WTC11 (cell line): Measurements from ENCODE around the gene SLC17A8. TPM values are rescaled to one million over a fixed set of nuclear protein-coding genes. Genes with fewer than 3 reads are reported as not detected.

Experiments
- ATAC-seq: fragments of 200-7000 bp; cut with Tn5 transposase; 2 replicates; pipeline ENCODE4 v1.10.0; 2021; ENCODE audit warnings: mild to moderate bottlenecking, moderate library complexity
- CTCF ChIA-PET: fragments of 300-600 bp; sonication (Branson Sonifier 250); formaldehyde crosslinking; loops from one replicate; lab custom pipeline; 2021; ENCODE audit warnings: antibody characterized with exemption; lab: Charles Lee
- POLR2A ChIA-PET: fragments of 350-600 bp; sonication (Branson Sonifier 250); formaldehyde crosslinking; loops from one replicate; lab custom pipeline; 2021; ENCODE audit warnings: antibody characterized with exemption; lab: Charles Lee
- DNase-seq: peaks from one replicate; pipeline ENCODE4 v3.0.0; 2021; ENCODE audit warnings: low spot score
- H3K27ac Mint-ChIP-seq: 2 replicates; pipeline ENCODE4 v1.8.0; 2021; ENCODE audit warnings: mixed read lengths
- H3K27me3 Mint-ChIP-seq: 2 replicates; pipeline ENCODE4 v1.8.0; 2021; ENCODE audit warnings: low read depth, mild to moderate bottlenecking, moderate library complexity, mixed read lengths
- H3K36me3 Mint-ChIP-seq: 2 replicates; pipeline ENCODE4 v1.8.0; 2021; ENCODE audit warnings: mixed read lengths
- H3K4me1 Mint-ChIP-seq: 2 replicates; pipeline ENCODE4 v1.8.0; 2022; ENCODE audit warnings: mixed read lengths
- H3K4me3 Mint-ChIP-seq: 2 replicates; pipeline ENCODE4 v1.8.0; 2021; ENCODE audit warnings: mild to moderate bottlenecking, moderate library complexity, mixed read lengths
- H3K9me3 Mint-ChIP-seq: 2 replicates; pipeline ENCODE4 v1.8.0; 2021; ENCODE audit warnings: mixed read lengths
- ATF1 ChIP-seq: sonication (generic); formaldehyde crosslinking; IDR thresholded peaks from 2 replicates; pipeline ENCODE4 v1.8.1; 2023; ENCODE audit warnings: mild to moderate bottlenecking, moderate library complexity, missing genetic modification reagents
- CREM ChIP-seq: sonication (generic); formaldehyde crosslinking; IDR thresholded peaks from 2 replicates; pipeline ENCODE4 v1.8.1; 2022; ENCODE audit warnings: mild to moderate bottlenecking, missing genetic modification reagents, moderate library complexity
- JAZF1 ChIP-seq: fragments of 250-450 bp; sonication (Bioruptor Pico); IDR thresholded peaks from 2 replicates; pipeline ENCODE4 v1.9.0; 2021; ENCODE audit warnings: moderate library complexity, mild to moderate bottlenecking, inconsistent platforms
- JUN ChIP-seq: sonication (generic); formaldehyde crosslinking; IDR thresholded peaks from 2 replicates; pipeline ENCODE4 v1.8.0; 2023; ENCODE audit warnings: mild to moderate bottlenecking, missing genetic modification reagents
- OVOL2 ChIP-seq: fragments of 250-450 bp; sonication (Bioruptor Pico); IDR thresholded peaks from 2 replicates; pipeline ENCODE4 v1.9.0; 2021; ENCODE audit warnings: mild to moderate bottlenecking, borderline replicate concordance
- SMAD4 ChIP-seq: sonication (generic); formaldehyde crosslinking; IDR thresholded peaks from 2 replicates; pipeline ENCODE4 v1.8.0; 2022; ENCODE audit warnings: mild to moderate bottlenecking, missing genetic modification reagents
- TCF7 ChIP-seq: sonication (generic); formaldehyde crosslinking; IDR thresholded peaks from 2 replicates; pipeline ENCODE4 v1.8.0; 2022; ENCODE audit warnings: mild to moderate bottlenecking, low read depth, missing genetic modification reagents, moderate library complexity
- TEAD4 ChIP-seq: sonication (generic); formaldehyde crosslinking; IDR thresholded peaks from 2 replicates; pipeline ENCODE4 v1.8.0; 2022; ENCODE audit warnings: mild to moderate bottlenecking, missing genetic modification reagents
- TP53 ChIP-seq: sonication (generic); formaldehyde crosslinking; IDR thresholded peaks from 2 replicates; pipeline ENCODE4 v1.8.1; 2023; ENCODE audit warnings: mild to moderate bottlenecking, missing genetic modification reagents
- ZNF219 ChIP-seq: sonication (generic); formaldehyde crosslinking; IDR thresholded peaks from 2 replicates; pipeline ENCODE4 v1.8.0; 2023; ENCODE audit warnings: missing genetic modification reagents, mild to moderate bottlenecking, borderline replicate concordance
- ZNF423 ChIP-seq: fragments of 250-450 bp; sonication (Bioruptor Pico); IDR thresholded peaks from 2 replicates; pipeline ENCODE4 v2.1.2; 2022; ENCODE audit warnings: mild to moderate bottlenecking, moderate library complexity
- total RNA-seq: library from RNA; stranded (reverse); gene quantifications from 3 replicates; pipeline ENCODE4 v1.2.3, GENCODE V29; 2021
- TF ChIP-seq, protein P1 (sequence below): sonication (generic); formaldehyde crosslinking; IDR thresholded peaks from 2 replicates; pipeline ENCODE4 v1.8.1; 2022; ENCODE audit warnings: mild to moderate bottlenecking, missing genetic modification reagents, moderate library complexity, borderline replicate concordance
- TF ChIP-seq, protein P2 (sequence below): fragments of 250-450 bp; sonication (Bioruptor Pico); IDR thresholded peaks from 2 replicates; pipeline ENCODE4 v1.9.0; 2021; ENCODE audit warnings: mild to moderate bottlenecking, borderline replicate concordance
- TF ChIP-seq, protein P3 (sequence below): sonication (generic); formaldehyde crosslinking; IDR thresholded peaks from 2 replicates; pipeline ENCODE4 v1.8.0; 2022; ENCODE audit warnings: mild to moderate bottlenecking, missing genetic modification reagents
- TF ChIP-seq, protein P4 (sequence below): sonication (generic); formaldehyde crosslinking; IDR thresholded peaks from 2 replicates; pipeline ENCODE4 v1.8.1; 2023; ENCODE audit warnings: mild to moderate bottlenecking, moderate library complexity, missing genetic modification reagents
- TF ChIP-seq, protein P5 (sequence below): sonication (generic); formaldehyde crosslinking; IDR thresholded peaks from 2 replicates; pipeline ENCODE4 v1.8.1; 2023; ENCODE audit warnings: mild to moderate bottlenecking, missing genetic modification reagents, borderline replicate concordance
- TF ChIP-seq, protein P6 (sequence below): sonication (generic); formaldehyde crosslinking; IDR thresholded peaks from 2 replicates; pipeline ENCODE4 v1.8.1; 2023; ENCODE audit warnings: mild to moderate bottlenecking, missing genetic modification reagents

SLC17A8 gene
- total RNA-seq, 1 experiment from 2014 or later = 0.26 TPM

DNA sequence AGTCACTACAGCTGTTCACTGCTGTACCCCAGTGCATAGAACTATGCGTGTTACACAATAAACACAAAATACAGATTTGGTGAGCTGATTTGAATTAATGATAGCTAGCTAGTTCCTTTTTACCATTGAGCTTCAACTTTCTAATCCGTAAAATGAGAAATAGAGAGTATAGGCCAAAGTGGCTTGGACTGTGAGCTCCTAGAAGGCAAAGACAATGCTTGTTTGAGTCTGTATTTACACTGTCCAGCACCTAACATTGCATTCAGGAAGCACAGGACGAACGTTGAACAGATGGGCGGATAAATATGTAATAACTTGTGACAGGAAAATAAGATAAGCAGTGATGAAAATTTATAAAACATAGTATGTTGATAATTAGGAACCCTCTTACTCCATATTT, 31.5 kb downstream of the SLC17A8 start:
- H3K27me3 Mint-ChIP-seq = no peaks in the 10 kb centered on the region
- H3K4me1 Mint-ChIP-seq = peaks cover 1% of the 10 kb centered on the region
- TF ChIP-seq, protein P1, sequence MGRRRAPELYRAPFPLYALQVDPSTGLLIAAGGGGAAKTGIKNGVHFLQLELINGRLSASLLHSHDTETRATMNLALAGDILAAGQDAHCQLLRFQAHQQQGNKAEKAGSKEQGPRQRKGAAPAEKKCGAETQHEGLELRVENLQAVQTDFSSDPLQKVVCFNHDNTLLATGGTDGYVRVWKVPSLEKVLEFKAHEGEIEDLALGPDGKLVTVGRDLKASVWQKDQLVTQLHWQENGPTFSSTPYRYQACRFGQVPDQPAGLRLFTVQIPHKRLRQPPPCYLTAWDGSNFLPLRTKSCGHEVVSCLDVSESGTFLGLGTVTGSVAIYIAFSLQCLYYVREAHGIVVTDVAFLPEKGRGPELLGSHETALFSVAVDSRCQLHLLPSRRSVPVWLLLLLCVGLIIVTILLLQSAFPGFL (CRISPR knock-in tag) = no peak
- TF ChIP-seq, protein P2, sequence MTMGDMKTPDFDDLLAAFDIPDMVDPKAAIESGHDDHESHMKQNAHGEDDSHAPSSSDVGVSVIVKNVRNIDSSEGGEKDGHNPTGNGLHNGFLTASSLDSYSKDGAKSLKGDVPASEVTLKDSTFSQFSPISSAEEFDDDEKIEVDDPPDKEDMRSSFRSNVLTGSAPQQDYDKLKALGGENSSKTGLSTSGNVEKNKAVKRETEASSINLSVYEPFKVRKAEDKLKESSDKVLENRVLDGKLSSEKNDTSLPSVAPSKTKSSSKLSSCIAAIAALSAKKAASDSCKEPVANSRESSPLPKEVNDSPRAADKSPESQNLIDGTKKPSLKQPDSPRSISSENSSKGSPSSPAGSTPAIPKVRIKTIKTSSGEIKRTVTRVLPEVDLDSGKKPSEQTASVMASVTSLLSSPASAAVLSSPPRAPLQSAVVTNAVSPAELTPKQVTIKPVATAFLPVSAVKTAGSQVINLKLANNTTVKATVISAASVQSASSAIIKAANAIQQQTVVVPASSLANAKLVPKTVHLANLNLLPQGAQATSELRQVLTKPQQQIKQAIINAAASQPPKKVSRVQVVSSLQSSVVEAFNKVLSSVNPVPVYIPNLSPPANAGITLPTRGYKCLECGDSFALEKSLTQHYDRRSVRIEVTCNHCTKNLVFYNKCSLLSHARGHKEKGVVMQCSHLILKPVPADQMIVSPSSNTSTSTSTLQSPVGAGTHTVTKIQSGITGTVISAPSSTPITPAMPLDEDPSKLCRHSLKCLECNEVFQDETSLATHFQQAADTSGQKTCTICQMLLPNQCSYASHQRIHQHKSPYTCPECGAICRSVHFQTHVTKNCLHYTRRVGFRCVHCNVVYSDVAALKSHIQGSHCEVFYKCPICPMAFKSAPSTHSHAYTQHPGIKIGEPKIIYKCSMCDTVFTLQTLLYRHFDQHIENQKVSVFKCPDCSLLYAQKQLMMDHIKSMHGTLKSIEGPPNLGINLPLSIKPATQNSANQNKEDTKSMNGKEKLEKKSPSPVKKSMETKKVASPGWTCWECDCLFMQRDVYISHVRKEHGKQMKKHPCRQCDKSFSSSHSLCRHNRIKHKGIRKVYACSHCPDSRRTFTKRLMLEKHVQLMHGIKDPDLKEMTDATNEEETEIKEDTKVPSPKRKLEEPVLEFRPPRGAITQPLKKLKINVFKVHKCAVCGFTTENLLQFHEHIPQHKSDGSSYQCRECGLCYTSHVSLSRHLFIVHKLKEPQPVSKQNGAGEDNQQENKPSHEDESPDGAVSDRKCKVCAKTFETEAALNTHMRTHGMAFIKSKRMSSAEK (CRISPR knock-in tag) = no peak
- TF ChIP-seq, all 79 proteins: peak for 0
- CTCF ChIA-PET = interaction anchor here (3.2 kb wide), 1 partner anchor 16 kb away, joined by 18 read pairs; no protein-coding TSS in a partner anchor
- DNase-seq (no peak), ATAC-seq (no peak)
- no peak overlapping the region for H3K27ac Mint-ChIP-seq
- no peaks in the 10 kb centered on the region for H3K36me3 Mint-ChIP-seq
- no peak overlapping the region for H3K4me3 Mint-ChIP-seq
- no peaks in the 10 kb centered on the region for H3K9me3 Mint-ChIP-seq
- POLR2A ChIA-PET = no interaction called here

DNA sequence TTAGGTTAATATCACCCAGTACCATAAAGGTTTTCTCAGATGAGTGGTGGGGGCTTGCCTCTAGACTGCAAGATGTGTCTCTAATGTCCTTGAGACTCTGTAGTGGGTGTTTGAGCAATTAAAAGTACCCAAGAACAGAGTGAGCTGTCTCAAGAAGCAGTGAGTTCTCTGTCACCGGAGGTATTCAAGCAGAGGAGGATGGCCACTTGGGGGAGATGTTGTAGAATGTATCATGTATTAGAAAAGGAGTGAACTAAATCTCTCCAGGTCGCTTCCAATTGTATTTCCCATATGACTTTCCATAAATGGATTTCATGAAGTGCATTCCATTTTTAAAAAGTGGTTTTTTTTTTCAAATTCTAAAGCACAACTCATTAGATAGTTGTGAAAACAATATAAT, 35.0 kb downstream of the SLC17A8 start:
- POLR2A ChIA-PET = no interaction called here
- TF ChIP-seq ZNF219 (CRISPR knock-in tag) (no peak), CREM (CRISPR knock-in tag) (no peak), JAZF1 (CRISPR knock-in tag) (no peak), TP53 (no peak), OVOL2 (CRISPR knock-in tag) (no peak), TEAD4 (no peak), SMAD4 (CRISPR knock-in tag) (no peak), ATF1 (CRISPR knock-in tag) (no peak), ZNF423 (CRISPR knock-in tag) (no peak), JUN (CRISPR knock-in tag) (no peak), TCF7 (no peak)
- TF ChIP-seq, protein P3, sequence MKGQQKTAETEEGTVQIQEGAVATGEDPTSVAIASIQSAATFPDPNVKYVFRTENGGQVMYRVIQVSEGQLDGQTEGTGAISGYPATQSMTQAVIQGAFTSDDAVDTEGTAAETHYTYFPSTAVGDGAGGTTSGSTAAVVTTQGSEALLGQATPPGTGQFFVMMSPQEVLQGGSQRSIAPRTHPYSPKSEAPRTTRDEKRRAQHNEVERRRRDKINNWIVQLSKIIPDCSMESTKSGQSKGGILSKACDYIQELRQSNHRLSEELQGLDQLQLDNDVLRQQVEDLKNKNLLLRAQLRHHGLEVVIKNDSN (CRISPR knock-in tag) = no peak
- TF ChIP-seq, protein P1 (CRISPR knock-in tag) = no peak
- TF ChIP-seq, protein P4, sequence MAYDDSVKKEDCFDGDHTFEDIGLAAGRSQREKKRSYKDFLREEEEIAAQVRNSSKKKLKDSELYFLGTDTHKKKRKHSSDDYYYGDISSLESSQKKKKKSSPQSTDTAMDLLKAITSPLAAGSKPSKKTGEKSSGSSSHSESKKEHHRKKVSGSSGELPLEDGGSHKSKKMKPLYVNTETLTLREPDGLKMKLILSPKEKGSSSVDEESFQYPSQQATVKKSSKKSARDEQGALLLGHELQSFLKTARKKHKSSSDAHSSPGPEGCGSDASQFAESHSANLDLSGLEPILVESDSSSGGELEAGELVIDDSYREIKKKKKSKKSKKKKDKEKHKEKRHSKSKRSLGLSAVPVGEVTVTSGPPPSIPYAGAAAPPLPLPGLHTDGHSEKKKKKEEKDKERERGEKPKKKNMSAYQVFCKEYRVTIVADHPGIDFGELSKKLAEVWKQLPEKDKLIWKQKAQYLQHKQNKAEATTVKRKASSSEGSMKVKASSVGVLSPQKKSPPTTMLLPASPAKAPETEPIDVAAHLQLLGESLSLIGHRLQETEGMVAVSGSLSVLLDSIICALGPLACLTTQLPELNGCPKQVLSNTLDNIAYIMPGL (CRISPR knock-in tag) = no peak
- TF ChIP-seq, protein P5, sequence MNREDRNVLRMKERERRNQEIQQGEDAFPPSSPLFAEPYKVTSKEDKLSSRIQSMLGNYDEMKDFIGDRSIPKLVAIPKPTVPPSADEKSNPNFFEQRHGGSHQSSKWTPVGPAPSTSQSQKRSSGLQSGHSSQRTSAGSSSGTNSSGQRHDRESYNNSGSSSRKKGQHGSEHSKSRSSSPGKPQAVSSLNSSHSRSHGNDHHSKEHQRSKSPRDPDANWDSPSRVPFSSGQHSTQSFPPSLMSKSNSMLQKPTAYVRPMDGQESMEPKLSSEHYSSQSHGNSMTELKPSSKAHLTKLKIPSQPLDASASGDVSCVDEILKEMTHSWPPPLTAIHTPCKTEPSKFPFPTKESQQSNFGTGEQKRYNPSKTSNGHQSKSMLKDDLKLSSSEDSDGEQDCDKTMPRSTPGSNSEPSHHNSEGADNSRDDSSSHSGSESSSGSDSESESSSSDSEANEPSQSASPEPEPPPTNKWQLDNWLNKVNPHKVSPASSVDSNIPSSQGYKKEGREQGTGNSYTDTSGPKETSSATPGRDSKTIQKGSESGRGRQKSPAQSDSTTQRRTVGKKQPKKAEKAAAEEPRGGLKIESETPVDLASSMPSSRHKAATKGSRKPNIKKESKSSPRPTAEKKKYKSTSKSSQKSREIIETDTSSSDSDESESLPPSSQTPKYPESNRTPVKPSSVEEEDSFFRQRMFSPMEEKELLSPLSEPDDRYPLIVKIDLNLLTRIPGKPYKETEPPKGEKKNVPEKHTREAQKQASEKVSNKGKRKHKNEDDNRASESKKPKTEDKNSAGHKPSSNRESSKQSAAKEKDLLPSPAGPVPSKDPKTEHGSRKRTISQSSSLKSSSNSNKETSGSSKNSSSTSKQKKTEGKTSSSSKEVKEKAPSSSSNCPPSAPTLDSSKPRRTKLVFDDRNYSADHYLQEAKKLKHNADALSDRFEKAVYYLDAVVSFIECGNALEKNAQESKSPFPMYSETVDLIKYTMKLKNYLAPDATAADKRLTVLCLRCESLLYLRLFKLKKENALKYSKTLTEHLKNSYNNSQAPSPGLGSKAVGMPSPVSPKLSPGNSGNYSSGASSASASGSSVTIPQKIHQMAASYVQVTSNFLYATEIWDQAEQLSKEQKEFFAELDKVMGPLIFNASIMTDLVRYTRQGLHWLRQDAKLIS (CRISPR knock-in tag) = no peak
- TF ChIP-seq, protein P6, sequence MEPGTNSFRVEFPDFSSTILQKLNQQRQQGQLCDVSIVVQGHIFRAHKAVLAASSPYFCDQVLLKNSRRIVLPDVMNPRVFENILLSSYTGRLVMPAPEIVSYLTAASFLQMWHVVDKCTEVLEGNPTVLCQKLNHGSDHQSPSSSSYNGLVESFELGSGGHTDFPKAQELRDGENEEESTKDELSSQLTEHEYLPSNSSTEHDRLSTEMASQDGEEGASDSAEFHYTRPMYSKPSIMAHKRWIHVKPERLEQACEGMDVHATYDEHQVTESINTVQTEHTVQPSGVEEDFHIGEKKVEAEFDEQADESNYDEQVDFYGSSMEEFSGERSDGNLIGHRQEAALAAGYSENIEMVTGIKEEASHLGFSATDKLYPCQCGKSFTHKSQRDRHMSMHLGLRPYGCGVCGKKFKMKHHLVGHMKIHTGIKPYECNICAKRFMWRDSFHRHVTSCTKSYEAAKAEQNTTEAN (CRISPR knock-in tag) = no peak

More for the DNA sequence above, 35.0 kb downstream of the SLC17A8 start:
- ATAC-seq = no peak
- Mint-ChIP-seq H3K27ac (no peak overlapping the region), H3K4me1 (no peaks in the 10 kb centered on the region), H3K4me3 (no peak overlapping the region), H3K36me3 (no peaks in the 10 kb centered on the region), H3K27me3 (no peaks in the 10 kb centered on the region), H3K9me3 (no peaks in the 10 kb centered on the region)
- CTCF ChIA-PET = interaction anchor here (1.9 kb wide), 1 partner anchor 13 kb away, joined by 15 read pairs; no protein-coding TSS in a partner anchor
- no peak for DNase-seq
